HEK293 (cell line): Measurements from ENCODE around the gene ATP6V0B.

Experiments used
- CTCF ChIA-PET: fragments of 350-600 bp; formaldehyde crosslinking; extraction: SDS; loops from one replicate; lab custom pipeline; 2021; ENCODE audit warnings: antibody characterized with exemption; lab: Yijun Ruan, JAX
- POLR2A ChIA-PET: fragments of 300-600 bp; formaldehyde crosslinking; extraction: SDS; loops from one replicate; lab custom pipeline; 2020; ENCODE audit warnings: antibody characterized with exemption, inconsistent platforms; lab: Yijun Ruan, JAX
- H3K27ac ChIP-seq: fragments of 200-500 bp; sonication (Bioruptor generic); 2 replicates; pipeline ENCODE4 v1.5.1; 2014; ENCODE audit warnings: low read depth, low read length, control low read depth, inconsistent platforms; ENCODE audit errors: extremely low read depth
- H3K36me3 ChIP-seq, 2 experiments: fragments of 200-500 bp in 1 of 2; sonication (Bioruptor generic) in 1 of 2; 1 replicate in 1 of 2; 2 replicates in 1 of 2; pipeline ENCODE4 v1.5.1; 2014 to 2017; ENCODE audit warnings: inconsistent platforms in 2 of 2, low read length in 2 of 2; ENCODE audit not compliant: control insufficient read depth in 2 of 2, insufficient read depth in 1 of 2
- H3K4me1 ChIP-seq: fragments of 200-500 bp; sonication (Bioruptor generic); 2 replicates; pipeline ENCODE4 v1.5.1; 2014; ENCODE audit warnings: mild to moderate bottlenecking, low read length, inconsistent platforms; ENCODE audit not compliant: control insufficient read depth, insufficient read depth
- H3K4me3 ChIP-seq: 2 replicates; pipeline ENCODE4 v1.5.1; 2011; ENCODE audit warnings: low read depth, mild to moderate bottlenecking, control low read depth, low read length, moderate library complexity
- H3K9me3 ChIP-seq: fragments of 200-500 bp; sonication (Bioruptor generic); 2 replicates; pipeline ENCODE4 v1.5.1; 2014; ENCODE audit warnings: low read depth, low read length, inconsistent platforms; ENCODE audit not compliant: control insufficient read depth, insufficient read depth
- BCL11A ChIP-seq: fragments of 450-650 bp; formaldehyde crosslinking; IDR thresholded peaks from 2 replicates; pipeline ENCODE4 v1.5.1; 2016; ENCODE audit warnings: low read depth, missing biosample characterization, missing genetic modification characterization
- KLF16 ChIP-seq: fragments of 450-650 bp; formaldehyde crosslinking; IDR thresholded peaks from 2 replicates; pipeline ENCODE4 v1.5.1; 2017; ENCODE audit warnings: missing biosample characterization, missing genetic modification characterization
- MZF1 ChIP-seq: fragments of 450-650 bp; formaldehyde crosslinking; IDR thresholded peaks from 2 replicates; pipeline ENCODE4 v1.5.1; 2017; ENCODE audit warnings: missing biosample characterization, missing genetic modification characterization, borderline replicate concordance
- ZBTB44 ChIP-seq: fragments of 450-650 bp; IDR thresholded peaks from 2 replicates; pipeline ENCODE4 v1.5.1; 2018; ENCODE audit warnings: missing biosample characterization, mild to moderate bottlenecking, missing genetic modification characterization
- ZNF214 ChIP-seq: fragments of 450-650 bp; formaldehyde crosslinking; IDR thresholded peaks from 2 replicates; pipeline ENCODE4 v1.5.1; 2017; ENCODE audit warnings: missing biosample characterization, mild to moderate bottlenecking, missing genetic modification characterization, borderline replicate concordance
- ZNF555 ChIP-seq: fragments of 450-650 bp; formaldehyde crosslinking; conservative IDR thresholded peaks from 2 replicates; pipeline ENCODE4 v1.5.1; 2017; ENCODE audit warnings: missing biosample characterization, mild to moderate bottlenecking, missing genetic modification characterization, inconsistent platforms
- ZSCAN30 ChIP-seq: fragments of 450-650 bp; IDR thresholded peaks from 2 replicates; pipeline ENCODE4 v1.5.1; 2018; ENCODE audit warnings: missing biosample characterization, mild to moderate bottlenecking, missing genetic modification characterization, moderate library complexity
- TF ChIP-seq, protein P1 (sequence below): fragments of 450-650 bp; formaldehyde crosslinking; IDR thresholded peaks from 2 replicates; pipeline ENCODE4 v1.5.1; 2016; ENCODE audit warnings: missing biosample characterization, missing genetic modification characterization, borderline replicate concordance
- TF ChIP-seq, protein P2 (sequence below): fragments of 450-650 bp; formaldehyde crosslinking; IDR thresholded peaks from 2 replicates; pipeline ENCODE4 v1.5.1; 2016; ENCODE audit warnings: missing biosample characterization, missing genetic modification characterization, low read depth

ATP6V0B gene

GRCh38 chr1:44025816-44026215, 51.1 kb downstream of the ATP6V0B start (continued):
- TF ChIP-seq ZNF214 (tag by site-specific recombination) (no peak), ZBTB44 (tag by site-specific recombination) (no peak)
- TF ChIP-seq, protein P1, sequence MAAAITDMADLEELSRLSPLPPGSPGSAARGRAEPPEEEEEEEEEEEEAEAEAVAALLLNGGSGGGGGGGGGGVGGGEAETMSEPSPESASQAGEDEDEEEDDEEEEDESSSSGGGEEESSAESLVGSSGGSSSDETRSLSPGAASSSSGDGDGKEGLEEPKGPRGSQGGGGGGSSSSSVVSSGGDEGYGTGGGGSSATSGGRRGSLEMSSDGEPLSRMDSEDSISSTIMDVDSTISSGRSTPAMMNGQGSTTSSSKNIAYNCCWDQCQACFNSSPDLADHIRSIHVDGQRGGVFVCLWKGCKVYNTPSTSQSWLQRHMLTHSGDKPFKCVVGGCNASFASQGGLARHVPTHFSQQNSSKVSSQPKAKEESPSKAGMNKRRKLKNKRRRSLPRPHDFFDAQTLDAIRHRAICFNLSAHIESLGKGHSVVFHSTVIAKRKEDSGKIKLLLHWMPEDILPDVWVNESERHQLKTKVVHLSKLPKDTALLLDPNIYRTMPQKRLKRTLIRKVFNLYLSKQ (tag by site-specific recombination), result no peak
- TF ChIP-seq, protein P2, sequence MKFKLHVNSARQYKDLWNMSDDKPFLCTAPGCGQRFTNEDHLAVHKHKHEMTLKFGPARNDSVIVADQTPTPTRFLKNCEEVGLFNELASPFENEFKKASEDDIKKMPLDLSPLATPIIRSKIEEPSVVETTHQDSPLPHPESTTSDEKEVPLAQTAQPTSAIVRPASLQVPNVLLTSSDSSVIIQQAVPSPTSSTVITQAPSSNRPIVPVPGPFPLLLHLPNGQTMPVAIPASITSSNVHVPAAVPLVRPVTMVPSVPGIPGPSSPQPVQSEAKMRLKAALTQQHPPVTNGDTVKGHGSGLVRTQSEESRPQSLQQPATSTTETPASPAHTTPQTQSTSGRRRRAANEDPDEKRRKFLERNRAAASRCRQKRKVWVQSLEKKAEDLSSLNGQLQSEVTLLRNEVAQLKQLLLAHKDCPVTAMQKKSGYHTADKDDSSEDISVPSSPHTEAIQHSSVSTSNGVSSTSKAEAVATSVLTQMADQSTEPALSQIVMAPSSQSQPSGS (tag by site-specific recombination), result no peak

DNA sequence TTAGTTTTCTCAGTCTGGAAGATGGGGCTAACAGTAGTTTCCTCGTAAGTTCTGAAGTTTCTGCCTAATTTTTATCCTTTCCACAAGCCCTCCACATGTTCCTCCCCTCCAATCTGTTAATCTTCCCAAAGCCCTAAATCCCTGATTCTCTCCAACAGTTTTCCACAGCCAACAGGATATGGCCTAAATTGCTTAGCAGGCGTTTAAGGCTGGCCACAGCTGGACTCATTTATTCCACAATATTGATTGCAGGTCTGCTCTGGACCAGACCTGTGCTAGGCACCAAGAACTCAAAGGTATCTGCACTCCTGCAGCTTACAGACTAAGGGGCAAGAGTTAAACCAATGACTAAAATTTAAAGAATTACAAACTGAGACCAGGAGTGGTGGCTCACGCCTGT, 52.6 kb downstream of the ATP6V0B start:
- CTCF ChIA-PET, result interaction anchor here (0.8 to 2.9 kb wide), 3 partner anchors 9 to 21 kb away, joined by 3 to 14 read pairs (median 13); no protein-coding TSS in a partner anchor
- peaks cover 5% of the 10 kb centered on the region; the same call in 1 of the 2 replicates for H3K4me1 ChIP-seq

More for the DNA sequence above, 52.6 kb downstream of the ATP6V0B start:
- POLR2A ChIA-PET, result no interaction called here
- Histone ChIP-seq H3K27ac (no peak overlapping the region), H3K9me3 (no peaks in the 10 kb centered on the region), H3K4me3 (no peak overlapping the region), H3K36me3 (no peaks in the 10 kb centered on the region)
- no peak for TF ChIP-seq KLF16
- no peak for TF ChIP-seq MZF1 (tag by site-specific recombination)
- TF ChIP-seq ZNF555 (tag by site-specific recombination), result no peak
- TF ChIP-seq BCL11A, result no peak
- no peak for TF ChIP-seq ZSCAN30 (tag by site-specific recombination)
